Measurements from ENCODE around the gene GFOD2.

DNA sequence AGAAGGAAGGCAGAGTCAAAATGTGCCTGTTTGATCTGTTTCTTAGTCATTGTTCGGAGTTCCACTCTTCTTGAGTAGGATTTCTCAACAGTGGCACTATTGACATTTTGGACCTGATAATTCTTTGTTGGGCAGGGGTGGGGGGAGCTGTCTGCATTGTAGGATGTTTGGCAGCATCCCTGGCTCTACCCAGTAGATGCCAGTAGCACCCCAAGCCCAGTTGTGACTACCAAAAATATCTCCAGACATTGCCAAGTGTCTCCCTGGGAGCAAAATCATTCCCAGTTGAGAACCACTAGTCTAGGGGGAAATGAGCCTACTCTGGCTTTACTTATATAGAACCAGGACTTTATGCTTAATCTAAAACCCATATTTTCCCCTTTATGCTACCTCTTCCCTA is 1.1 kb upstream of the GFOD2 start:
- TF ChIP-seq, protein P1, sequence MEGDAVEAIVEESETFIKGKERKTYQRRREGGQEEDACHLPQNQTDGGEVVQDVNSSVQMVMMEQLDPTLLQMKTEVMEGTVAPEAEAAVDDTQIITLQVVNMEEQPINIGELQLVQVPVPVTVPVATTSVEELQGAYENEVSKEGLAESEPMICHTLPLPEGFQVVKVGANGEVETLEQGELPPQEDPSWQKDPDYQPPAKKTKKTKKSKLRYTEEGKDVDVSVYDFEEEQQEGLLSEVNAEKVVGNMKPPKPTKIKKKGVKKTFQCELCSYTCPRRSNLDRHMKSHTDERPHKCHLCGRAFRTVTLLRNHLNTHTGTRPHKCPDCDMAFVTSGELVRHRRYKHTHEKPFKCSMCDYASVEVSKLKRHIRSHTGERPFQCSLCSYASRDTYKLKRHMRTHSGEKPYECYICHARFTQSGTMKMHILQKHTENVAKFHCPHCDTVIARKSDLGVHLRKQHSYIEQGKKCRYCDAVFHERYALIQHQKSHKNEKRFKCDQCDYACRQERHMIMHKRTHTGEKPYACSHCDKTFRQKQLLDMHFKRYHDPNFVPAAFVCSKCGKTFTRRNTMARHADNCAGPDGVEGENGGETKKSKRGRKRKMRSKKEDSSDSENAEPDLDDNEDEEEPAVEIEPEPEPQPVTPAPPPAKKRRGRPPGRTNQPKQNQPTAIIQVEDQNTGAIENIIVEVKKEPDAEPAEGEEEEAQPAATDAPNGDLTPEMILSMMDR (IDR thresholded peaks at IDR 0.05), result no peak
- TF ChIP-seq POLR2A (IDR thresholded peaks at IDR 0.05) (no peak), POLR2AphosphoS5 (IDR thresholded peaks at IDR 0.05) (no peak), EP300 (IDR thresholded peaks at IDR 0.05) (no peak)
